KMS-11 (cell line): ENCODE measurements around the gene DEPDC5.

ENCODE experiments used
- H2AFZ ChIP-seq: fragments of 200-600 bp; sonication (generic); 2 replicates; pipeline ENCODE4 v1.6.1; 2016; ENCODE audit warnings: antibody characterized with exemption, mixed run types, low read depth
- H3K27ac ChIP-seq: fragments of 200-600 bp; sonication (generic); 2 replicates; pipeline ENCODE4 v1.6.1; 2016; ENCODE audit warnings: mild to moderate bottlenecking, mixed run types
- H3K27me3 ChIP-seq: fragments of 200-600 bp; sonication (generic); 2 replicates; pipeline ENCODE4 v1.6.1; 2017; ENCODE audit warnings: mild to moderate bottlenecking, low read depth, mixed run types, moderate library complexity; ENCODE audit not compliant: insufficient read depth
- H3K36me3 ChIP-seq: fragments of 200-600 bp; sonication (generic); 2 replicates; pipeline ENCODE4 v1.6.1; 2017; ENCODE audit warnings: mild to moderate bottlenecking, mixed run types; ENCODE audit not compliant: insufficient read depth
- H3K4me1 ChIP-seq: fragments of 200-600 bp; sonication (generic); 2 replicates; pipeline ENCODE4 v1.6.1; 2016; ENCODE audit warnings: mild to moderate bottlenecking, low read depth, mixed run types; ENCODE audit not compliant: poor library complexity, severe bottlenecking
- H3K4me2 ChIP-seq: fragments of 200-600 bp; sonication (generic); 2 replicates; pipeline ENCODE4 v1.7.0; 2016; ENCODE audit warnings: mild to moderate bottlenecking, mixed run types
- H3K4me3 ChIP-seq: fragments of 200-600 bp; sonication (generic); IDR thresholded peaks from 2 replicates; pipeline ENCODE4 v1.6.1; 2017; ENCODE audit warnings: low read depth, low read length, mixed read lengths; ENCODE audit not compliant: insufficient read depth
- H3K79me2 ChIP-seq: fragments of 200-600 bp; sonication (generic); 2 replicates; pipeline ENCODE4 v1.6.1; 2016; ENCODE audit warnings: low read depth, mixed run types; ENCODE audit not compliant: insufficient read depth
- H3K9ac ChIP-seq: fragments of 200-600 bp; sonication (generic); 2 replicates; pipeline ENCODE4 v1.6.1; 2016; ENCODE audit warnings: mild to moderate bottlenecking, mixed run types
- H4K20me1 ChIP-seq: fragments of 200-600 bp; sonication (generic); 2 replicates; pipeline ENCODE4 v1.6.1; 2016; ENCODE audit warnings: mild to moderate bottlenecking, mixed run types; ENCODE audit not compliant: insufficient read depth
- TF ChIP-seq, protein P1 (sequence below): fragments of 200-600 bp; sonication (generic); conservative IDR thresholded peaks from 2 replicates; pipeline ENCODE4 v1.6.1; 2017; ENCODE audit warnings: low read depth, mild to moderate bottlenecking, antibody characterized with exemption, low read length, moderate library complexity, mixed read lengths

Gene DEPDC5

DNA sequence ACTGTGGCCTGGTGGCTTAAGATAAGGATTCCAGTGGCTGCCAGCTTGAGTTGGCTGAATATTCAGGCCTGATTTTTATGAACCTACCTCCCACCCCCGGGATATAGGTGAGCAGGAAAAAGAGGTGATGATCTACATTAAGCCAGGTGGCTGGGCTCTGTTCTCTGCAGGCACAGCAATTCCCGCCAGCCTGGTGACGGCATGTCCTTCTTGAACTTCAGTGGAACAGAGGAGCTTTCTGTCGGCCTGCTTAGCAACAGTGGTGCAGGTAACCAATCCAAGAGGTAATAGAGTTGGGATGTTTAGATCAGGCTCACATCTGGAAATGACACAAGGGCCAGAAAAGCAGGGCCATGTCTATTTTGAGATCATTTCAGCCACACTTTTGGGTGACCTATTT lies 68.7 kb downstream of the DEPDC5 start:
- no peaks in the 10 kb centered on the region for H3K79me2 ChIP-seq
- no peaks in the 10 kb centered on the region for H3K36me3 ChIP-seq
- no peaks in the 10 kb centered on the region for H4K20me1 ChIP-seq
- H3K27ac ChIP-seq = no peak overlapping the region
- H3K4me2 ChIP-seq = no peak overlapping the region
- H2AFZ ChIP-seq = no peak overlapping the region
- TF ChIP-seq, protein P1, sequence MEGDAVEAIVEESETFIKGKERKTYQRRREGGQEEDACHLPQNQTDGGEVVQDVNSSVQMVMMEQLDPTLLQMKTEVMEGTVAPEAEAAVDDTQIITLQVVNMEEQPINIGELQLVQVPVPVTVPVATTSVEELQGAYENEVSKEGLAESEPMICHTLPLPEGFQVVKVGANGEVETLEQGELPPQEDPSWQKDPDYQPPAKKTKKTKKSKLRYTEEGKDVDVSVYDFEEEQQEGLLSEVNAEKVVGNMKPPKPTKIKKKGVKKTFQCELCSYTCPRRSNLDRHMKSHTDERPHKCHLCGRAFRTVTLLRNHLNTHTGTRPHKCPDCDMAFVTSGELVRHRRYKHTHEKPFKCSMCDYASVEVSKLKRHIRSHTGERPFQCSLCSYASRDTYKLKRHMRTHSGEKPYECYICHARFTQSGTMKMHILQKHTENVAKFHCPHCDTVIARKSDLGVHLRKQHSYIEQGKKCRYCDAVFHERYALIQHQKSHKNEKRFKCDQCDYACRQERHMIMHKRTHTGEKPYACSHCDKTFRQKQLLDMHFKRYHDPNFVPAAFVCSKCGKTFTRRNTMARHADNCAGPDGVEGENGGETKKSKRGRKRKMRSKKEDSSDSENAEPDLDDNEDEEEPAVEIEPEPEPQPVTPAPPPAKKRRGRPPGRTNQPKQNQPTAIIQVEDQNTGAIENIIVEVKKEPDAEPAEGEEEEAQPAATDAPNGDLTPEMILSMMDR = no peak
- no peak overlapping the region for H3K4me3 ChIP-seq
- H3K27me3 ChIP-seq = no peaks in the 10 kb centered on the region
- peaks cover 5% of the 10 kb centered on the region for H3K4me1 ChIP-seq
- no peak overlapping the region for H3K9ac ChIP-seq

DNA sequence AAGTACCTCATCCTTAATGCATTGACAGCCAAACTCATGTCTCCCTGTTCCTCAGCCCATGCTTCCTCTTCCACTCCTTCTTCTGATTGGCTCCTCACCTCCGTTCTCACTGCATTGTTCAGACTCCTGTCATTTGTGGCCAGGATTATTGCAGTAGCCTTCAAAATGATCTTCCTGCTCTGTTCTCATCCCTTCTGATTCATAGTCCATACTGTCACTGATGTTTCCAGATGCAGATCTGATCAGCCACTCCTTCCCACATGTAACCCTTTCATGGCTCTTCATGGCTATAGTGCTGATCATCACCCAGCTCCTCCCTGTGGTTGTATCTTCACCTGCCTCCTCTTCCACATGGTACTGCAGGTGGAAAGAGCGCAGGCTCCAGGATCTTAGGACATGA lies 71.7 kb downstream of the DEPDC5 start:
- no peaks in the 10 kb centered on the region for H3K27me3 ChIP-seq
- H3K4me1 ChIP-seq = peaks cover 5% of the 10 kb centered on the region
- H2AFZ ChIP-seq = no peak overlapping the region
- H3K9ac ChIP-seq = no peak overlapping the region
- H3K79me2 ChIP-seq = no peaks in the 10 kb centered on the region
- no peaks in the 10 kb centered on the region; the same call in 1 of the 2 replicates for H3K36me3 ChIP-seq
- H3K4me2 ChIP-seq = no peak overlapping the region
- H4K20me1 ChIP-seq = no peaks in the 10 kb centered on the region
- TF ChIP-seq, protein P1 = no peak
- no peak overlapping the region for H3K4me3 ChIP-seq
- no peak overlapping the region for H3K27ac ChIP-seq

DNA sequence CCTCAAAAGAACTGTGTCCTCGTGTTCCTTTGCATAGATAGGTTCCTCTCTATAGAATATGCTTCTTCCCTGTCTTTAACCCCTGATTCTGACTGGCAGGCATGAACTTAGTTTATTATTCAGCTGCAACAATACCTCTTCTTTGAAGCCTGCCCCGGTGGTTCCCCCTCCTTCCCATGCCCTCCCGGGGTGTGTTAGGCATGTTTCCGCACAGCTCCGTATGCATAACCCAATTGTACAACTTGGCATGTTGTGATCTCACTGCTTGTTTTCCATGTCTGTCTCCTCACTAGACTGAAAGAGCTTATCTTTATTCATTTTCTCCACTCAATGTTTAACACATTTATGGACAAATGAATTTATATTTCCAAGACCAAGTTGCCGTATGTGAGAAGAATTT lies 72.6 kb downstream of the DEPDC5 start:
- Histone ChIP-seq H3K36me3 (no peaks in the 10 kb centered on the region; the same call in 1 of the 2 replicates), H3K27me3 (no peaks in the 10 kb centered on the region), H3K9ac (no peak overlapping the region), H3K4me1 (peaks cover 5% of the 10 kb centered on the region), H3K79me2 (no peaks in the 10 kb centered on the region), H3K27ac (no peak overlapping the region), H4K20me1 (no peaks in the 10 kb centered on the region), H3K4me2 (no peak overlapping the region), H3K4me3 (no peak overlapping the region), H2AFZ (no peak overlapping the region)
- TF ChIP-seq, protein P1 = no peak

DNA sequence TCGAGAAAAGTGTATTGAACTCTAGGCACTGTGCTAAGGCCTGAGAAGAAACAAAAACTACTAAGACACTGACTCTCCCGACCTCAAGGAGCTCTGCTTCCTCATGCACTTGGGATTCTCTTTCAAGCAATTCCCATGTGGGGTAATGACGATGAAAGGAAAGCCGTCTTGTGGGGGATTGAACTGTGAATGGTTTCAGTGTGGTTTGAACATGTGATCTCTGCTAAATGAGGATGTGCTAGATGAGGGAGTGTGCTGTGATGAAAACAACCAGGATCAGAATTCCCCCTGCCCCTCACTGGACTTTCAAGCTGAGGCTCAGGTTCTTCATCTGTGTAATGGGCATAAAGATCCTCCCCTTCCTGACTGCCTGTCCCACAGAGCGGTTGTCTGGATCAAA lies 74.9 kb downstream of the DEPDC5 start:
- H3K36me3 ChIP-seq = no peaks in the 10 kb centered on the region; the same call in 1 of the 2 replicates
- no peak overlapping the region for H2AFZ ChIP-seq
- TF ChIP-seq, protein P1 = no peak
- no peaks in the 10 kb centered on the region for H3K27me3 ChIP-seq
- no peaks in the 10 kb centered on the region for H4K20me1 ChIP-seq
- H3K79me2 ChIP-seq = no peaks in the 10 kb centered on the region
- H3K27ac ChIP-seq = no peak overlapping the region
- no peak overlapping the region for H3K4me2 ChIP-seq
- H3K4me3 ChIP-seq = no peak overlapping the region
- H3K4me1 ChIP-seq = peaks cover 5% of the 10 kb centered on the region
- H3K9ac ChIP-seq = no peak overlapping the region
